ENCODE results near the gene IGFN1. TPM values are rescaled to one million over a fixed set of nuclear protein-coding genes. Genes with fewer than 3 reads are reported as not detected.

IGFN1 gene
- total RNA-seq, 1 donor from 2014 or later, result 0.38 TPM

- Mint-ChIP-seq H3K27ac (no peak overlapping the region), H3K27me3 (peaks cover 40% of the 10 kb centered on the region), H3K36me3 (ENCODE audit: insufficient read depth) (no peaks in the 10 kb centered on the region), H3K4me1 (ENCODE audit: low read depth) (no peaks in the 10 kb centered on the region), H3K4me3 (ENCODE audit: low read depth) (no peak overlapping the region), H3K9me3 (ENCODE audit: low read depth) (no peaks in the 10 kb centered on the region)
- TF ChIP-seq CTCF (IDR thresholded peaks at IDR 0.05; ENCODE audit: unreplicated experiment), result no peak
- DNase-seq (ENCODE audit: low spot score, unreplicated experiment), result no peak
These were observed 22.6 kb downstream of the IGFN1 start for GRCh38 chr1:201213106-201213770.

DNA sequence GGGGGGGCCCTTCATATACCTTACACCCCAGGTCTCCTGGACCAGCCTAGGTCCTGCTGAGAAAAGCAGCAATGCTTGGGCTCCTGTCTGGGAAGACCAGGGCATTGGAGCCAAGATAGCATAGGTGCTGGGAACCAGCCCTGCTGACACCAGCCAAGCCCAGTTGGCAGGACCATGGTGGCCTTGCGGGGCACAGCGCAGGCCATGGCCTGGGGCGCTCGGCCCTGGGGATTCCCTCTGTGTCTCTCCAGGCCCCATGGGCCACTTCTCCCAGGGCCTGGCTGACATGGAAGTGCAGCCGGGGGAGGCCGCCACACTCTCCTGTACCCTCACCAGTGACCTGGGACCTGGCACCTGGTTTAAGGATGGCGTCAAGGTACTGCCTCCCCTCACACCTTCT, 23.3 kb downstream of the IGFN1 start:
- Mint-ChIP-seq H3K9me3 (ENCODE audit: low read depth) (no peaks in the 10 kb centered on the region), H3K4me1 (ENCODE audit: low read depth) (no peaks in the 10 kb centered on the region), H3K27me3 (peaks cover 40% of the 10 kb centered on the region), H3K4me3 (ENCODE audit: low read depth) (no peak overlapping the region), H3K36me3 (ENCODE audit: insufficient read depth) (no peaks in the 10 kb centered on the region), H3K27ac (no peak overlapping the region)
- no peak for TF ChIP-seq CTCF (IDR thresholded peaks at IDR 0.05; ENCODE audit: unreplicated experiment)
- no peak for DNase-seq (ENCODE audit: low spot score, unreplicated experiment)

GRCh38 chr1:201214461-201214860, 23.8 kb downstream of the IGFN1 start:
- Mint-ChIP-seq H3K4me3 (ENCODE audit: low read depth) (no peak overlapping the region), H3K36me3 (ENCODE audit: insufficient read depth) (no peaks in the 10 kb centered on the region), H3K27me3 (peaks cover 38% of the 10 kb centered on the region), H3K9me3 (ENCODE audit: low read depth) (no peaks in the 10 kb centered on the region), H3K4me1 (ENCODE audit: low read depth) (no peaks in the 10 kb centered on the region), H3K27ac (no peak overlapping the region)
- no peak for TF ChIP-seq CTCF (IDR thresholded peaks at IDR 0.05; ENCODE audit: unreplicated experiment)
- DNase-seq (ENCODE audit: low spot score, unreplicated experiment), result no peak

DNA sequence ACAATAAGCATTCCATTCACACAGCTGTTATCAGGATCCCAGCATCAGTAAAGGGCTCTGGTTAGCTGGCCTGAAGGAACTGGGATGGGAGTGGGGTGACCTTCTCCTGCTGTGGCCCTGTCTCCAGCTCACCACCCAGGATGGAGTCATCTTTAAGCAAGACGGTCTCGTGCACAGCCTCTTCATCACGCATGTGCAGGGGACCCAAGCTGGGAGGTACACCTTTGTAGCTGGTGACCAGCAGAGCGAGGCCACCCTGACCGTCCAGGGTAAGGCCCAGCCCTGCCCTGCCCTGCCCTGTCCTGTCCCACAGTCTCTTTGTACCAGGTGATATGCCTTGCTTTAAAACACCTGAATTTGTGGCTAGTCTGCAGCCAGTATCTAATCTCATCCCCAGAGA, 24.3 kb downstream of the IGFN1 start:
- no peak for DNase-seq (ENCODE audit: low spot score, unreplicated experiment)
- TF ChIP-seq CTCF (IDR thresholded peaks at IDR 0.05; ENCODE audit: unreplicated experiment), result no peak
- Mint-ChIP-seq H3K4me3 (ENCODE audit: low read depth) (no peak overlapping the region), H3K36me3 (ENCODE audit: insufficient read depth) (no peaks in the 10 kb centered on the region), H3K27me3 (peaks cover 34% of the 10 kb centered on the region), H3K4me1 (ENCODE audit: low read depth) (no peaks in the 10 kb centered on the region), H3K27ac (peak overlapping the region; percentile 50), H3K9me3 (ENCODE audit: low read depth) (no peaks in the 10 kb centered on the region)

GRCh38 chr1:201215531-201216357, 25.1 kb downstream of the IGFN1 start:
- TF ChIP-seq CTCF (IDR thresholded peaks at IDR 0.05; ENCODE audit: unreplicated experiment), result no peak
- Mint-ChIP-seq H3K9me3 (ENCODE audit: low read depth) (no peaks in the 10 kb centered on the region), H3K27me3 (peaks cover 32% of the 10 kb centered on the region), H3K4me3 (ENCODE audit: low read depth) (no peak overlapping the region), H3K36me3 (ENCODE audit: insufficient read depth) (no peaks in the 10 kb centered on the region), H3K27ac (peak overlapping the region; percentile 50), H3K4me1 (ENCODE audit: low read depth) (no peaks in the 10 kb centered on the region)
- no peak for DNase-seq (ENCODE audit: low spot score, unreplicated experiment)

Measured in progenitor cell of endocrine pancreas (in vitro differentiated cells).